Keratinocyte (primary cell): Measurements from ENCODE around the gene WDFY2. TPM values are rescaled to one million over a fixed set of nuclear protein-coding genes. Genes with fewer than 3 reads are reported as not detected.

Experiments
- DNase-seq: peaks from one replicate; pipeline ENCODE4 v3.0.0-alpha.2; 2011; ENCODE audit warnings: low read depth, missing footprints, low spot score
- FAIRE-seq: peaks from 2 replicates; lab custom pipeline; 2011; peaks lifted over from hg19 to GRCh38; lab: Jason Lieb, UNC
- H2AFZ ChIP-seq: 2 replicates; pipeline ENCODE4 v1.6.0; 2012; ENCODE audit warnings: low read length, control low read depth, inconsistent platforms; ENCODE audit not compliant: control insufficient read depth
- H3K27ac ChIP-seq: 2 replicates; pipeline ENCODE4 v1.5.1; 2011; ENCODE audit warnings: low read length; ENCODE audit not compliant: control insufficient read depth, insufficient read depth
- H3K27me3 ChIP-seq: 3 replicates; pipeline ENCODE4 v1.6.0; 2011; ENCODE audit warnings: low read length; ENCODE audit not compliant: control insufficient read depth, insufficient read depth; ENCODE audit errors: extremely low read depth
- H3K36me3 ChIP-seq, 2 experiments: 2 replicates in 1 of 2; 3 replicates in 1 of 2; pipeline ENCODE4 v1.5.1; 2011; ENCODE audit warnings: low read length in 2 of 2, mild to moderate bottlenecking in 1 of 2; ENCODE audit not compliant: control insufficient read depth in 2 of 2, insufficient read depth in 2 of 2; ENCODE audit errors: extremely low read depth in 1 of 2
- H3K4me1 ChIP-seq: 3 replicates; pipeline ENCODE4 v1.5.1; 2011; ENCODE audit warnings: low read length; ENCODE audit not compliant: control insufficient read depth, insufficient read depth; ENCODE audit errors: extremely low read depth
- H3K4me2 ChIP-seq: 3 replicates; pipeline ENCODE4 v1.6.0; 2011; ENCODE audit warnings: low read depth, low read length; ENCODE audit not compliant: control insufficient read depth, insufficient read depth; ENCODE audit errors: extremely low read depth
- H3K4me3 ChIP-seq, 3 experiments: fragments of 200-600 bp in 1 of 3; sonication (generic) in 1 of 3; 2 replicates in 2 of 3; 3 replicates in 1 of 3; pipeline ENCODE4 v1.5.1; 2011 to 2016; ENCODE audit warnings: low read length in 3 of 3, mild to moderate bottlenecking in 3 of 3, control low read depth in 2 of 3, inconsistent platforms in 1 of 3, low read depth in 1 of 3, mixed read lengths in 1 of 3, mixed run types in 1 of 3, moderate library complexity in 1 of 3; ENCODE audit not compliant: control insufficient read depth in 2 of 3, insufficient read depth in 2 of 3; ENCODE audit errors: extremely low read depth in 1 of 3
- H3K79me2 ChIP-seq: 2 replicates; pipeline ENCODE4 v1.6.0; 2012; ENCODE audit warnings: low read length; ENCODE audit not compliant: control insufficient read depth, insufficient read depth
- H3K9ac ChIP-seq: 3 replicates; pipeline ENCODE4 v1.6.0; 2011; ENCODE audit warnings: low read length; ENCODE audit not compliant: control insufficient read depth, insufficient read depth; ENCODE audit errors: extremely low read depth
- H3K9me1 ChIP-seq: 3 replicates; pipeline ENCODE4 v1.6.0; 2011; ENCODE audit warnings: low read length; ENCODE audit not compliant: control insufficient read depth, insufficient read depth; ENCODE audit errors: extremely low read depth
- H3K9me3 ChIP-seq: 2 replicates; pipeline ENCODE4 v1.5.1; 2012; ENCODE audit warnings: low read depth, low read length; ENCODE audit not compliant: control insufficient read depth
- H4K20me1 ChIP-seq: 3 replicates; pipeline ENCODE4 v1.6.0; 2011; ENCODE audit warnings: low read length; ENCODE audit not compliant: control insufficient read depth, insufficient read depth; ENCODE audit errors: extremely low read depth
- EZH2 ChIP-seq: IDR thresholded peaks from one replicate; pipeline ENCODE4 v1.6.1; 2012; ENCODE audit warnings: inconsistent platforms, mild to moderate bottlenecking, low read length, moderate library complexity
- dilution Hi-C: fragments of 300-500 bp; cut with MboI; formaldehyde crosslinking; loops from one replicate; pipeline ENCODE4 v1.7.0; 2020; ENCODE audit warnings: low sequenced_read_pairs; ENCODE audit not compliant: extremely low pct_ligation_motif_present
- polyA plus RNA-seq, 5 experiments: library from polyadenylated mRNA; depleted of rRNA in 3 of 5; stranded (reverse) in 3 of 5; stranded (forward) in 1 of 5; unstranded in 1 of 5; fragments of >200 nt; gene quantifications; 1 replicate in 1 of 5; 2 replicates in 3 of 5; 3 replicates in 1 of 5; pipeline versions ENCODE4 v1.2.1 to v1.2.3, GENCODE V29; 2011 to 2012; ENCODE audit warnings: missing spikeins in 2 of 5, low read depth in 1 of 5, low replicate concordance in 1 of 5
- TF ChIP-seq, protein P1 (sequence below), 3 experiments: IDR thresholded peaks in 1 of 3; conservative IDR thresholded peaks in 1 of 3; optimal IDR thresholded peaks in 1 of 3; 2 replicates in 2 of 3; 3 replicates in 1 of 3; pipeline versions ENCODE3 to v1.5.1; 2011; ENCODE audit warnings: low read length in 3 of 3, mild to moderate bottlenecking in 3 of 3, moderate library complexity in 2 of 3, control low read depth in 1 of 3, inconsistent platforms in 1 of 3; ENCODE audit not compliant: insufficient read depth in 2 of 3; ENCODE audit errors: extremely low read depth in 1 of 3

The WDFY2 gene
- polyA plus RNA-seq, 1 donor (not counting 4 experiments of a cell fraction or from before 2014, with no cell fraction given): 18.6 TPM

DNA sequence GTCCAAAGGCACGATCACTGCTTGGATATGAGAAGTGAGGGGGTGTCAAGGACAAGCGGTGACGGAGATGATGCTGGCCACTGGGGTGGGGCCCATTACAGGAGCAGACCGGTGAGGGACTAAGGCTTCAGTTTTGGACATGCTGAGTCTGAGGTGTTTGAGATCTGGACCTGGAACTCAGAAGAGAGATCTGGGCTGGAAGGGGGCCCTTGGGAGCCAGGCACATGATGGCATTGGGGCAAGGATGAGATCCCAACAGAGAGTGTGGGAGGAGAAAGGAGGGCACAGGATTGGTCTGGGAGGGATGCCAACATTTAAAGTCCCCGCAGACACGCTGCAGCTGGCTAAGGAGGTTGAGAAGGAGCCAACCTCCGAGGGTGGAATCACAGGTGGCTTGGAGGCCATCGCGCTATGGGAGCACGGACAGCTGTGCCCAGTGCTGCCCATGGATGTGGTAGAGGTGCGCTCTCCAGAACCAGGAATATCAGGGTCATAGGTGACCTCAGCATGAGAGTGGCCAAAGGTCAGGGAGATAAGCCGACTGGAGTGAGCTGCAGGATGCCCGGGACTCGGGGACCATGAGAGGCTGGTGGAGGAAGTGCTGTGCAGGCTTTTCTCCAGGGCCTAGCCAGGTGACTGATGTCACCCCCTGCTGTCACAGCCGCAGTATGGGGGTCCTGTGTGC is 197.9 kb downstream of the WDFY2 start:
- H3K4me3 ChIP-seq: no peak overlapping the region
- H3K9me1 ChIP-seq: no peaks in the 10 kb centered on the region
- no peak overlapping the region for H3K4me2 ChIP-seq
- FAIRE-seq (no peak), DNase-seq (no peak)
- H3K27ac ChIP-seq: no peak overlapping the region
- TF ChIP-seq, protein P1, sequence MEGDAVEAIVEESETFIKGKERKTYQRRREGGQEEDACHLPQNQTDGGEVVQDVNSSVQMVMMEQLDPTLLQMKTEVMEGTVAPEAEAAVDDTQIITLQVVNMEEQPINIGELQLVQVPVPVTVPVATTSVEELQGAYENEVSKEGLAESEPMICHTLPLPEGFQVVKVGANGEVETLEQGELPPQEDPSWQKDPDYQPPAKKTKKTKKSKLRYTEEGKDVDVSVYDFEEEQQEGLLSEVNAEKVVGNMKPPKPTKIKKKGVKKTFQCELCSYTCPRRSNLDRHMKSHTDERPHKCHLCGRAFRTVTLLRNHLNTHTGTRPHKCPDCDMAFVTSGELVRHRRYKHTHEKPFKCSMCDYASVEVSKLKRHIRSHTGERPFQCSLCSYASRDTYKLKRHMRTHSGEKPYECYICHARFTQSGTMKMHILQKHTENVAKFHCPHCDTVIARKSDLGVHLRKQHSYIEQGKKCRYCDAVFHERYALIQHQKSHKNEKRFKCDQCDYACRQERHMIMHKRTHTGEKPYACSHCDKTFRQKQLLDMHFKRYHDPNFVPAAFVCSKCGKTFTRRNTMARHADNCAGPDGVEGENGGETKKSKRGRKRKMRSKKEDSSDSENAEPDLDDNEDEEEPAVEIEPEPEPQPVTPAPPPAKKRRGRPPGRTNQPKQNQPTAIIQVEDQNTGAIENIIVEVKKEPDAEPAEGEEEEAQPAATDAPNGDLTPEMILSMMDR (optimal IDR thresholded peaks at IDR 0.05 in 1 of 3, IDR thresholded peaks at IDR 0.05 in 1 of 3, conservative IDR thresholded peaks at IDR 0.05 in 1 of 3; ENCODE audit: extremely low read depth in 1 of 3, insufficient read depth in 2 of 3, low read length in 3 of 3): no peak
- no peak for TF ChIP-seq EZH2
- H3K79me2 ChIP-seq: no peaks in the 10 kb centered on the region
- H3K9ac ChIP-seq: no peak overlapping the region
- no peaks in the 10 kb centered on the region for H3K36me3 ChIP-seq
- dilution Hi-C loops: no loop called here
- no peaks in the 10 kb centered on the region for H4K20me1 ChIP-seq
- no peak overlapping the region for H2AFZ ChIP-seq
- no peaks in the 10 kb centered on the region for H3K4me1 ChIP-seq
- no peaks in the 10 kb centered on the region for H3K27me3 ChIP-seq
- no peaks in the 10 kb centered on the region for H3K9me3 ChIP-seq

DNA sequence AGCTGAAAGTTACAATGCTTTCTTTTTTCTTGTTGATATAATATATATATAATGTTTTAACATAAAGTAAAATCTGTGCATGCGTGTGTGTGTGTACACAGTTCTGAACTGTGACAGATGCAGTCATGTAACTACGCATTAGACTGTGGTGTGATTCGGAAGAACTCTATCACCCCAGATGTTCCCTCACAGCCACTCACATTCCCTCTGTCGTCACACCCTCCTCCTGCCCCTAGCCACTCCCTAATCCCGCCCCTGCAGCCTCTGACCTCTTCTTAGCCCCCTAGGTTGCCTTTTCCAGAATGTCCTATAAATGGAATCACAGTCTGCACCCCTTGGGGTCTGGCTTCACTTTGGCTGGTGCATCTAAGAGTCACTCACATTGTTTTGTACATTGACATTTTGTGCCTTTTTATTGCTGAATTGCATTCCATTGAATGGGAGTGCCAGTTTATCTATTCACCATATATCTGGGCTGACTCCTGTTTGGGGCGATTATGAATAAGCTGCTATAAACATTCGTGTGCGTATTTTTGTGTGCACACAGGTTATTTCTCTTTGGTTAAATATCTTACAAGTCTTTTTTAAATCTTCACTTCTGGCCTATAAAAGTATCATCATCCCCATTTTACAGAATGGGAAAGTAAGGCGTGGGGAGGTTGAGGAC is 199.3 kb downstream of the WDFY2 start:
- dilution Hi-C loops: no loop called here
- H3K4me1 ChIP-seq: no peaks in the 10 kb centered on the region
- no peak overlapping the region for H3K4me2 ChIP-seq
- DNase-seq (no peak), FAIRE-seq (no peak)
- no peak overlapping the region for H3K27ac ChIP-seq
- H3K36me3 ChIP-seq: no peaks in the 10 kb centered on the region
- no peaks in the 10 kb centered on the region for H4K20me1 ChIP-seq
- H3K27me3 ChIP-seq: no peaks in the 10 kb centered on the region
- no peaks in the 10 kb centered on the region for H3K9me1 ChIP-seq
- no peak overlapping the region for H2AFZ ChIP-seq
- H3K4me3 ChIP-seq: no peak overlapping the region
- TF ChIP-seq EZH2: no peak
- TF ChIP-seq, protein P1 (optimal IDR thresholded peaks at IDR 0.05 in 1 of 3, IDR thresholded peaks at IDR 0.05 in 1 of 3, conservative IDR thresholded peaks at IDR 0.05 in 1 of 3; ENCODE audit: extremely low read depth in 1 of 3, insufficient read depth in 2 of 3, low read length in 3 of 3): no peak
- no peaks in the 10 kb centered on the region for H3K79me2 ChIP-seq
- no peak overlapping the region for H3K9ac ChIP-seq
- no peaks in the 10 kb centered on the region for H3K9me3 ChIP-seq
